ENCODE data around the gene DNAJC24.
A peak's percentile ranks its signal among the peaks of the same experiment; 100 is the strongest.
"Not testable (repeated sequence)": the region's sequence is repeated elsewhere in the genome, so short reads cannot be mapped to it uniquely, and the experiment has no call there.

DNAJC24 gene, protein sequence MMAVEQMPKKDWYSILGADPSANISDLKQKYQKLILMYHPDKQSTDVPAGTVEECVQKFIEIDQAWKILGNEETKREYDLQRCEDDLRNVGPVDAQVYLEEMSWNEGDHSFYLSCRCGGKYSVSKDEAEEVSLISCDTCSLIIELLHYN
- 36.1 to 37.8 reads per million in 2 donors for total RNA-seq

DNA sequence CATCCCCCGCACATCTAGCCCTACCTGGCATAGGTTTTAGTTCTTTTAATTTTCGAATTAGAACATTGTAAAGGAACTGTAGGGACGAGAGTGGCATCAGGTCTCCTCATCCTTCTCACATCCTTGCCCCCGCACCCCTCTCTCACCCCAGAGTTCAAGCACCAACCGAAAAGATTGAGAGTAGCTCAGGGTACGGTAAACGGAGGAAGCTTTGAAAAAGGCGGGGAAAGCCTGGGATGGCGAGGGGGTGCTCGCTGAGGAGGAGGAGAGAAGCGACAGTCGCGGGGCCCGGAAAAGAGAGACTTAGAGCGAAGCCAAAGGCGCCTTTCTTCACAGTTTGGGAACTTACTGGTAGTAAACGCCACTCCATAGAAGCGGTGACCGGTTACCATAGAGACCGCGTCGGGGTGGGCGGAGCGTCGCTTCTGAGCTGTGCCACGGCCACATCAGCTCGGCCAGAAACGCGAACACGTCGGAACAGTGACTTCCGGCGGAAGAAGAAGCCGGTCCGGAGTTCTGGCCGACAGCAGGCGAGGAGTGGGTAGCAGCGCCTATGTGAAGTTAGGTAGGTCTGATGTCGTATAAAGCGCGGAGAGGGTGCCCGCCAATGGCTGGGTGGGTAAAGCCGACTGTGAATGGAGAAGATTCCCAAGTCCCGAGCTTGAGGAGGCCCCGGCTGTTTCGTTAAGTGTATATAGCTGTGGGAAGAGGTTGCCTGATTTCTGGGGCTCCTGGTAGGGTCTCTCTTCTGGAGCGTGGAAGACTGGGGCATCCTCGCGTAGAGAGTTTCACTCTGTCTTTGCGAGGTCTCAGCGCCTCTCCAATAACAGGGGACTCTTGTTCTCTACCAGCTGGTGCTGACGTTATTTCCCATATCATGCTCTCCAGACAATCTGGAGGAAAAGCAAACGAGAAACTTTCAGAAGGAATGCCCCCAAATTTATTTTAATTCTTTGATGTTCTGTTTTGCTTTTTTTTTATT, at the start of gene DNAJC24, which contains the start of gene DCDC1:
DNAJC24 (plus strand) TSS at position 513 of the 982 bp plus-strand sequence. CDS start 889 bp downstream, outside the sequence.
DCDC1 (minus strand) TSS at position 392 of the 982 bp plus-strand sequence. CDS start 41,459 bp downstream, outside the sequence.
- DNase-seq: peak; percentile 72

- DNase-seq: not testable (repeated sequence)
Measured at GRCh38 chr11:31321494-31321893, 48.2 kb upstream of the DNAJC24 start.

DNA sequence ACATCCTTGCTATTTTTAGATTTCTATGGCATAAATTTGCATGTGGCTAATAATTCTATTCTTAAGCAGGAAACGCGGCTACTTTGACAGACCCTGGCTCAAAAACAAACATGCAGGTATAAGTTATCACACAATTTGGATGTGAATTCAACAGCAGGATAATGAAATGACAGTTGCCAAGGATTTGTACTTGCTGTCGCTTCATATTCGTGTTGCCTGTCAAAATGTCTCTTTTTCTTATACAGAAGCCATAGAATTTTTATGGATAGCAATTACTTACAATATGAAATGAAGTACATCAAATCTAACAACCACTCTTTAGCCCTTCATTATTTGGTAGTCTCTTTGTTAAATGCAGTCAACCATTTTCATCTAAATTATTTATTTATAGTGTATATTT, 46.5 kb upstream of the DNAJC24 start:
- no peak for DNase-seq

GRCh38 chr11:31325160-31325559, 44.5 kb upstream of the DNAJC24 start:
- DNase-seq: no peak

DNA sequence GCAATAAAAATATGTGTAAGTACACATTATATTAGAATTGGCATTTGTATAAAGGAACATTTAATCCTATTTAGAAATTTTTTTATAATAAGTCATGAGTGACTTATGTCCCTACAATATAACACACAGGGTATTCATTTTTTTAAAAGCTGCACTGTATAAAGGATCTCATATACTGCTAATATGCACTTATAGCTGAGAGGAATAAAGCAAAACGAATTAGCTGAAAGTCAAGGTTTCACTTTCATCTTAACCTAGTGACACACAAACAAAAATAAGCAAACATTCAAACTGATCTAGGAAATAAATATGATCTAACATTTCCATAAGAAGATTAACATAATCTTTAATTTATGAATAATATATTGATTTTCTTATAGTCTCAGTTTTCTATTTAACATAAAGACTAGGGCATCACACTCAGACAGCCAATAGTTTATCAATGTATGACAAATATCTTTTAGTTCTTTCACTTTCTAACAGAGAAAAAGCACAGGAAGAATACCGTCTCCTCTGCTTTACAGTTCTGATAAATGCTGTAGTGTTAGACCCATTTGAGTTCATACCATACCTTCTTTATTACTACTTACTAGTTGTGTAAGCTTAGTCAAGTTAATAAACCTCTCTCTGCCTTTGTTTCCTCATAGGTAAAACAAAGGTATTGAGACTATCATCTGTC, 43.1 kb upstream of the DNAJC24 start:
- no peak for DNase-seq

- DNase-seq: no peak
Measured at GRCh38 chr11:31327417-31327816, 42.2 kb upstream of the DNAJC24 start.

GRCh38 chr11:31328697-31329096, 41.0 kb upstream of the DNAJC24 start:
- DNase-seq: no peak

DNA sequence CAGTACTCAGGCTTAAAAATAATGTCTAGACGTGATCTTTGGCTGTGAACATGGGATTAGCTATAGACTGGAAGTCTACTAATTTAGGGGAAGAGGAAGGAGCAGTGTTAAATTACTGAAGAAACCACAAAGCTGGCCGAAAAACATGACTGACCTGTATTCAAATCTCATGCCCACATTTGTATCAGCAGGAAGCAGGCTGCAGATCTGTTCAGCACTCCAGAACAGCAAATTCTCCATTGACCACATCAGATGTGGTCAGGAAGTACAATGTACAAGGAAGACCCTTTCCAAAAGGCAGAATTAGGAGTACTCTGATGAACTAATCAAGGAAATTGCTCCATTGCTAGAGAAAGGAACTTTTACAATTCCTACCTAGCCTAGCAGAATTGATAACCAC, 31.9 kb upstream of the DNAJC24 start:
- no peak for DNase-seq

- DNase-seq: no peak
Measured at GRCh38 chr11:31340903-31341572, 28.6 kb upstream of the DNAJC24 start.

DNA sequence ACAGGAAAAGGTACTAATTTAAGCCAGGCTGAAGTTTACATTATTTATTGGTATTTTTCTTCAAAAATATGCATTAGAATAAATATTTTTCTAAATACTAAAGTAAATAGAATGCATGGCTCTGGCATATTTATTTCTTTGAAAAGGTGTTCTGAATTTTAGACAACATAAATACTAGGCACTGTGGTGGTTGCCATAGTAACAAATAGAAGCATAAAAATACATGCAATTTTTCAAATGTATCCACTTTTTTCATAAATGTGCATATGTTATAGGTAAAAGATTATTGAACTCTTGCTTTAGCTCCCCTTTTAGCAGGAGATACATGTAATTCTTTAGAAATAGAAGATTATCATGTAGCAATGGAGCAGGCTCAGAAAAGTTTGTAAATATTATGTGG, 18.5 kb upstream of the DNAJC24 start:
- DNase-seq: no peak

- no peak for DNase-seq
Measured at GRCh38 chr11:31355131-31355530, 14.5 kb upstream of the DNAJC24 start.

- DNase-seq: no peak
Measured at GRCh38 chr11:31355817-31356216, 13.8 kb upstream of the DNAJC24 start.

DNA sequence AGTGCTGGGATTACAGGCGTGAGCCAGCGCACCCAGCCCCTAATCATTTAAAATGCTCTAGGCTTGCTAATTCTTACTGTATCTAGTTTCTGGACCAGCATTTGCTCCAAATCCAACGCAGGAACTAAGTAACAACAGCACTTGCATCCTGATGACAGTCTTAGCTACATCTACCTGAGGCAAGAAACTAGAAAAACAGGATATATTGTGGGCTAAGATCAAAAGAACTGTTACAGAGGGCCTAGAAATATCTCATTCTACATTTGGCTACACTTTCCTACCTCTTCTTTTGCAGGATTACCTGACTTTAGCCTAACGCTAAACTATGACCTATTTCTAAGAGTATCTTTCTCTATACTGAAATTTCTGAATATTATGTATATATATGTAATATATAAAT, 7.9 kb upstream of the DNAJC24 start:
- DNase-seq: no peak

- DNase-seq: no peak
Measured at GRCh38 chr11:31366795-31367194, 2.9 kb upstream of the DNAJC24 start.

DNA sequence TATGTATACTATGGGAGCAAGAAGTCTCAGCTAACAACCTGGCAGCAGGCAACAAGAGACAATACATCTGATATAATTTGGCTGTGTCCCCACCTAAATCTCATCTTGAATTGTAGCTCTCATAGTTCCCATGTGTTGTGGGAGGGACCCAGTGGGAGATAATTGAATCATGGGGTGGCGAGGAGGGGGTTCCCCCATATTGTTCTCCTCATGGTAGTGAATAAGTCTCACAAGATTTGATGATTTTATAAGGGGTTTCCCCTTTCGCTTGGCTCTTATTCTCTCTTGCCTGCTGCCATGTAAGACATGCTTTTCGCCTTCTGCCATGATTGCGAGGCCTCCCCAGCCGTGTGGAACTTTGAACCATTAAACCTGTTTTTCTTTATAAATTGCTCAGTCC, 6.2 kb downstream of the DNAJC24 start:
- DNase-seq: no peak

DNA sequence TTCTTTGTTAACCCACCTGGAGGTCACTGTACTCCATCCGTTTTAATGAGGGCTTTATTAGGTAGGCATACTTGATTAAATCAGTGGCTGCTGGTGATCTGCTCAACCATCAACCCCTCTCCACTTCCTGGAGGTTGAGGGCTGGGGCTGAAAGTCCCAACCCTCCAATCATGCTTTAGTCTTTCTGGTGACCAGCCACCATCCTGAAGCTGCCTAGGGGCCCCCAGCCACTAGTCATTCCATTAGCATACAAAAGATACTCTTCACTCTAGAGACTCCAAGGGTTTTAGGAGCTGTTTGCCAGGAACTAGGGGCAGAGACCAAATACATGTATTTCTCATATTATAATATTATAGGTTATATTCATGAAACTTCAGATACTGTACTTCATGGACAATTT, 13.5 kb downstream of the DNAJC24 start:
- DNase-seq: no peak

DNA sequence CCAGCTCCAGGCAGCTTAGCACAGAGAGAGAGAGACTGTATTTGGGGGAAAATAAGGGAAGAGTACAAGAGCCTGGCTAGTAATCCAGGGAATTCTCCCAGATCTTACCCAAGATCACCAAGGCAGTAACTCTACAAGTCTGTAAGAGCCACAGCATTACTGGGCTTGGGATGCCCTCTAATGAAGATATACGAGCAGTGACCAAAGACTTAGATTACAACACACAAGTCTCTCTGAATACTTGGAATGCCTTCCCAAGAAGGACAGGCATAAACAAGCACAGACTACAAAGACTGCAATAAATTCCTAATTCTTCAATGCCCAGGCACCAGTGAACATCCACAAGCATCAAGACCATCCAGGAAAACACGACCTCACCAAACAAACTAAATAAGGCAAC, 17.7 kb downstream of the DNAJC24 start:
- DNase-seq: no peak

- no peak for DNase-seq
Measured at GRCh38 chr11:31397239-31397834, 27.7 kb downstream of the DNAJC24 start.

GRCh38 chr11:31404614-31405013, 35.0 kb downstream of the DNAJC24 start:
- no peak for DNase-seq

DNA sequence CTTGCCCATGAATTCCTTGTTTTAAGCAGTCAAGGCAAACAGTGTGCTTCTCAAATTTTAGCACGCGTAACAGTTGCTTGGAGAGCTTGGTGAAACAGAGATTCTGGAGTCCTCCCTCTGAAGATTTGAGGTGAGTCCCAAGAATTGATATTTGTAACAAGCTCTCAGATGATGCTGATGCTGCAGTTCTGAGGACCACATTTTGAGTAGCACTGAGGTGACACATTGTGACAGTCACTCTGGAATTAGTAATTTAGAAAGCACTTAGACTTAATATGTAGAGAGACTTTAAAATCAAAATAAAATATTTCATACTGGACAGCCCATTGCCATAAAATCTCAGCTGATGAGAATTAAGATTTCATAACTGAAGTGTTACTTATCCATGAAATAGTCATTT, 38.5 kb downstream of the DNAJC24 start:
- no peak for DNase-seq

DNA sequence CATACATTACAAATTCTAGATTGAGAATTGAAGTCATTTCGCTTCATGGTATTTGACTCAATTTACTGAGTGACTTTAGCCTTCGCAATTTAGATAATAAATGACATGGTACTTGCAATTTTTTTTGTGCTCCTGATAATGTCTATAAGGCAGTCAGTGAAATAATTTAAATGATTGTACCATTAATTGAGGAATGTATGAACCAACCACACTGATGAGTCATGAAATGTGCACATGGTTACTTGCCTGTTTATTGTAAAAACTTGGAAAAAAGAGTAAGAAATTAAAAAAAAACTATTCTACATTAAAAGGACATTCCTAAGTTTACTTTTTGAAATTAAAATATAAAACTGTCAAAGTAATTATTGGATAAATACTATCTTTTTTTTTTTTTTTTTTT, 43.3 kb downstream of the DNAJC24 start:
- DNase-seq: no peak

- no peak for DNase-seq
Measured at GRCh38 chr11:31414338-31414737, 44.7 kb downstream of the DNAJC24 start.

Data from activated gamma-delta T cell (primary cell).